Measurements from ENCODE around the gene RYR1. TPM values are rescaled to one million over a fixed set of nuclear protein-coding genes. Genes with fewer than 3 reads are reported as not detected.
A peak's percentile ranks its signal among the peaks of the same experiment; 100 is the strongest.

The RYR1 gene
- total and polyA plus RNA-seq, 10 of the 15 experiments (the other 5 are each of a cell fraction or from before 2014, with no cell fraction given): under 0.01 to 0.32 (median 0.07) TPM; not detected in 1

GRCh38 chr19:38402967-38403674, 30.4 kb upstream of the RYR1 start, which contains the start of gene FAM98C (continued):
- TF ChIP-seq ZZZ3 (IDR thresholded peaks at IDR 0.05; ENCODE audit: control insufficient read depth, insufficient read length, low read depth): no peak
- TF ChIP-seq ATF7 (IDR thresholded peaks at IDR 0.05; ENCODE audit: low read depth): no peak
- no peak for TF ChIP-seq SMAD1 (IDR thresholded peaks at IDR 0.05; ENCODE audit: low read depth, partially characterized antibody)
- no peak for TF ChIP-seq ZNF24 (IDR thresholded peaks at IDR 0.05)
- no peak for TF ChIP-seq PAX8 (IDR thresholded peaks at IDR 0.05)
- TF ChIP-seq NRF1 (conservative IDR thresholded peaks at IDR 0.05; ENCODE audit: low read depth, low read length): peak; percentile 39; the same call in 1 of the 2 replicates
- TF ChIP-seq EGR1 (IDR thresholded peaks at IDR 0.05; ENCODE audit: borderline replicate concordance in 1 of 2, low read depth in 2 of 2, low read length in 2 of 2): peak; percentile 22 to 99
- TF ChIP-seq ESRRA (IDR thresholded peaks at IDR 0.05; ENCODE audit: low read length): no peak
- TF ChIP-seq ZSCAN29 (IDR thresholded peaks at IDR 0.05): peak; percentile 41; the same call in 1 of the 2 replicates
- TF ChIP-seq MTA2 (IDR thresholded peaks at IDR 0.05; ENCODE audit: low read depth): no peak
- TF ChIP-seq, protein P1, sequence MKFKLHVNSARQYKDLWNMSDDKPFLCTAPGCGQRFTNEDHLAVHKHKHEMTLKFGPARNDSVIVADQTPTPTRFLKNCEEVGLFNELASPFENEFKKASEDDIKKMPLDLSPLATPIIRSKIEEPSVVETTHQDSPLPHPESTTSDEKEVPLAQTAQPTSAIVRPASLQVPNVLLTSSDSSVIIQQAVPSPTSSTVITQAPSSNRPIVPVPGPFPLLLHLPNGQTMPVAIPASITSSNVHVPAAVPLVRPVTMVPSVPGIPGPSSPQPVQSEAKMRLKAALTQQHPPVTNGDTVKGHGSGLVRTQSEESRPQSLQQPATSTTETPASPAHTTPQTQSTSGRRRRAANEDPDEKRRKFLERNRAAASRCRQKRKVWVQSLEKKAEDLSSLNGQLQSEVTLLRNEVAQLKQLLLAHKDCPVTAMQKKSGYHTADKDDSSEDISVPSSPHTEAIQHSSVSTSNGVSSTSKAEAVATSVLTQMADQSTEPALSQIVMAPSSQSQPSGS (IDR thresholded peaks at IDR 0.05; ENCODE audit: low read length): no peak
- TF ChIP-seq RBBP5 (conservative IDR thresholded peaks at IDR 0.05): no peak
- TF ChIP-seq, protein P2, sequence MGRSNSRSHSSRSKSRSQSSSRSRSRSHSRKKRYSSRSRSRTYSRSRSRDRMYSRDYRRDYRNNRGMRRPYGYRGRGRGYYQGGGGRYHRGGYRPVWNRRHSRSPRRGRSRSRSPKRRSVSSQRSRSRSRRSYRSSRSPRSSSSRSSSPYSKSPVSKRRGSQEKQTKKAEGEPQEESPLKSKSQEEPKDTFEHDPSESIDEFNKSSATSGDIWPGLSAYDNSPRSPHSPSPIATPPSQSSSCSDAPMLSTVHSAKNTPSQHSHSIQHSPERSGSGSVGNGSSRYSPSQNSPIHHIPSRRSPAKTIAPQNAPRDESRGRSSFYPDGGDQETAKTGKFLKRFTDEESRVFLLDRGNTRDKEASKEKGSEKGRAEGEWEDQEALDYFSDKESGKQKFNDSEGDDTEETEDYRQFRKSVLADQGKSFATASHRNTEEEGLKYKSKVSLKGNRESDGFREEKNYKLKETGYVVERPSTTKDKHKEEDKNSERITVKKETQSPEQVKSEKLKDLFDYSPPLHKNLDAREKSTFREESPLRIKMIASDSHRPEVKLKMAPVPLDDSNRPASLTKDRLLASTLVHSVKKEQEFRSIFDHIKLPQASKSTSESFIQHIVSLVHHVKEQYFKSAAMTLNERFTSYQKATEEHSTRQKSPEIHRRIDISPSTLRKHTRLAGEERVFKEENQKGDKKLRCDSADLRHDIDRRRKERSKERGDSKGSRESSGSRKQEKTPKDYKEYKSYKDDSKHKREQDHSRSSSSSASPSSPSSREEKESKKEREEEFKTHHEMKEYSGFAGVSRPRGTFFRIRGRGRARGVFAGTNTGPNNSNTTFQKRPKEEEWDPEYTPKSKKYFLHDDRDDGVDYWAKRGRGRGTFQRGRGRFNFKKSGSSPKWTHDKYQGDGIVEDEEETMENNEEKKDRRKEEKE (IDR thresholded peaks at IDR 0.05): no peak
- TF ChIP-seq EZH2 (IDR thresholded peaks at IDR 0.05; ENCODE audit: borderline replicate concordance, control insufficient read depth, low read depth, low read length): no peak
- TF ChIP-seq GABPA (IDR thresholded peaks at IDR 0.05; ENCODE audit: low read depth): no peak
- no peak for TF ChIP-seq MYB (IDR thresholded peaks at IDR 0.05; ENCODE audit: borderline replicate concordance, low read depth, low read length)
- TF ChIP-seq, protein P3, sequence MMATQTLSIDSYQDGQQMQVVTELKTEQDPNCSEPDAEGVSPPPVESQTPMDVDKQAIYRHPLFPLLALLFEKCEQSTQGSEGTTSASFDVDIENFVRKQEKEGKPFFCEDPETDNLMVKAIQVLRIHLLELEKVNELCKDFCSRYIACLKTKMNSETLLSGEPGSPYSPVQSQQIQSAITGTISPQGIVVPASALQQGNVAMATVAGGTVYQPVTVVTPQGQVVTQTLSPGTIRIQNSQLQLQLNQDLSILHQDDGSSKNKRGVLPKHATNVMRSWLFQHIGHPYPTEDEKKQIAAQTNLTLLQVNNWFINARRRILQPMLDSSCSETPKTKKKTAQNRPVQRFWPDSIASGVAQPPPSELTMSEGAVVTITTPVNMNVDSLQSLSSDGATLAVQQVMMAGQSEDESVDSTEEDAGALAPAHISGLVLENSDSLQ (IDR thresholded peaks at IDR 0.05): no peak
- TF ChIP-seq BMI1 (IDR thresholded peaks at IDR 0.05; ENCODE audit: borderline replicate concordance): no peak
- no peak for TF ChIP-seq PRDM15 (CRISPR knock-in tag; IDR thresholded peaks at IDR 0.05)
- no peak for TF ChIP-seq SPI1 (IDR thresholded peaks at IDR 0.05; ENCODE audit: borderline replicate concordance, insufficient read depth, low read depth, low read length)
